ENCODE data around the gene SPACA5. TPM values are rescaled to one million over a fixed set of nuclear protein-coding genes. Genes with fewer than 3 reads are reported as not detected.
"Not testable (repeated sequence)": the region's sequence is repeated elsewhere in the genome, so short reads cannot be mapped to it uniquely, and the experiment has no call there.

SPACA5 gene
- total RNA-seq, 1 donor from 2014 or later: not detected

DNA sequence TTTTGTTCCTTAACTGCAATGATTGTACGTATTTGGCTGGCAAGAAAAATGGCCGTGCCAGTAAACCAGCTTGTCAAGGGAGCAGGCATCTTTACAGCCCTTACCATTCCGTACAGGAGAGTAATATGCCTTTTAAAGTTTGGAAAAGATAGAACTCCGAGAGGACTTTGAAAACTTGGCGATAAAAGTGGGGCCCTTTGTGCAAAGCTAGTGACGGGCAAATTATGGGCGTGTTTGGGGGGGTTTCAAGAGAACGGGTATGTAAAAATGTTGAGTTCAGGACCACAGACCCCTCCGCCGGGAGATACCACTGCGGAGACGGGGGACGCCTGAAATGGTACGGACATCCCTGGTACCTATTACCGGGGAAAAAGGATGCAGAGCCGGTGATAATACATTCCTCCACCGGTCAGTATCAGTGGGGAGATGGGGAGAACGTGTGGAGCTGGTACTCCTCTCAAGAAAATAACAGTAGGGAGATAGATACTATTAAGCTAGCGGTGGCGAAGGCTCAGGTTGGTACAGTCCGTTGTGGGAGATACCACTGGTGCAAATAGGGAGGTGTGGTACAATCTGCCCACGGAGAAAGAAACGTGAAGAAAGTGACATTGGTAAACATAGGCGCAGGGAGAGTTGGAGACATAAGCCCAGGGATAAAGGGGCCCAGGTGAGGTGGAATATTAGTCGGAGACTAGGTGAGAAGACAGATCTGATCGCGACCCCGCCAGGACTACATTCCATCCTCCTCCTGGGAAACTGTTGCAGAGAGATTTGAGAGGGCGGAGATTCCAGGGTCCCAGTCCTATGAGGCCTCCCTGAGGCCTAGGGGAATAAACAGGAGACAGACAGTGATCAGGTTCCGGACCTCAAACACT, 14.5 kb downstream of the SPACA5 start:
- H3K27me3 Mint-ChIP-seq: no peaks in the 10 kb centered on the region
- peaks cover 7% of the 10 kb centered on the region for H3K9me3 Mint-ChIP-seq (ENCODE audit: low read depth)
- peak overlapping the region; percentile 100 for H3K27ac Mint-ChIP-seq

DNA sequence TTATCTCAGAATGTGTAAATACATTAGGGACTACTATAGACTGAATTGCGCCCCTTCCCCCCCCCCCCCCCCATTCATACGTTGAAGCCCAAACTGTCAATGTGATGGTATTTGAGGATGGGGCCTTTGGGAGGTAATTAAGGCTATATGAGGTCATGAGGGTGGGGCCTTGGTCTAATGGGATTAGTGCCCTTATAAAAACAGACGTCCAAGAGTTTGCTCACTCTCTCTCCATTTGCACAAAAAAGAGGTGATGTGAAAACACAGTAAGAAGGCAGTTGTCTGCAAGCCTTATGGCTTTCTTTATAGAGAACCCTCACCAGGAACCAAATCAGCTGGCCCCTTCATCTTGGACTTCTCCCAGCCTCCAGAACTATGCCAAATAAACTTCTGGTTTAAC, 15.3 kb downstream of the SPACA5 start:
- DNase-seq (ENCODE audit: low spot score, unreplicated experiment): no peak
- peaks cover 7% of the 10 kb centered on the region for H3K9me3 Mint-ChIP-seq (ENCODE audit: low read depth)
- peak overlapping the region; percentile 76 for H3K27ac Mint-ChIP-seq
- TF ChIP-seq, protein P1, sequence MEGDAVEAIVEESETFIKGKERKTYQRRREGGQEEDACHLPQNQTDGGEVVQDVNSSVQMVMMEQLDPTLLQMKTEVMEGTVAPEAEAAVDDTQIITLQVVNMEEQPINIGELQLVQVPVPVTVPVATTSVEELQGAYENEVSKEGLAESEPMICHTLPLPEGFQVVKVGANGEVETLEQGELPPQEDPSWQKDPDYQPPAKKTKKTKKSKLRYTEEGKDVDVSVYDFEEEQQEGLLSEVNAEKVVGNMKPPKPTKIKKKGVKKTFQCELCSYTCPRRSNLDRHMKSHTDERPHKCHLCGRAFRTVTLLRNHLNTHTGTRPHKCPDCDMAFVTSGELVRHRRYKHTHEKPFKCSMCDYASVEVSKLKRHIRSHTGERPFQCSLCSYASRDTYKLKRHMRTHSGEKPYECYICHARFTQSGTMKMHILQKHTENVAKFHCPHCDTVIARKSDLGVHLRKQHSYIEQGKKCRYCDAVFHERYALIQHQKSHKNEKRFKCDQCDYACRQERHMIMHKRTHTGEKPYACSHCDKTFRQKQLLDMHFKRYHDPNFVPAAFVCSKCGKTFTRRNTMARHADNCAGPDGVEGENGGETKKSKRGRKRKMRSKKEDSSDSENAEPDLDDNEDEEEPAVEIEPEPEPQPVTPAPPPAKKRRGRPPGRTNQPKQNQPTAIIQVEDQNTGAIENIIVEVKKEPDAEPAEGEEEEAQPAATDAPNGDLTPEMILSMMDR (IDR thresholded peaks at IDR 0.05; ENCODE audit: unreplicated experiment): no peak
- H3K4me3 Mint-ChIP-seq (ENCODE audit: low read depth): no peak overlapping the region
- peaks cover 2% of the 10 kb centered on the region for H3K36me3 Mint-ChIP-seq (ENCODE audit: insufficient read depth)
- no peaks in the 10 kb centered on the region for H3K27me3 Mint-ChIP-seq
- H3K4me1 Mint-ChIP-seq (ENCODE audit: low read depth): peaks cover 5% of the 10 kb centered on the region

More for the DNA sequence above, 14.5 kb downstream of the SPACA5 start:
- peaks cover 3% of the 10 kb centered on the region for H3K4me1 Mint-ChIP-seq (ENCODE audit: low read depth)
- TF ChIP-seq, protein P1 (IDR thresholded peaks at IDR 0.05; ENCODE audit: unreplicated experiment): no peak
- H3K4me3 Mint-ChIP-seq (ENCODE audit: low read depth): peak overlapping the region; percentile 84
- peaks cover 2% of the 10 kb centered on the region for H3K36me3 Mint-ChIP-seq (ENCODE audit: insufficient read depth)
- peak; percentile 49 for DNase-seq (ENCODE audit: low spot score, unreplicated experiment)

DNA sequence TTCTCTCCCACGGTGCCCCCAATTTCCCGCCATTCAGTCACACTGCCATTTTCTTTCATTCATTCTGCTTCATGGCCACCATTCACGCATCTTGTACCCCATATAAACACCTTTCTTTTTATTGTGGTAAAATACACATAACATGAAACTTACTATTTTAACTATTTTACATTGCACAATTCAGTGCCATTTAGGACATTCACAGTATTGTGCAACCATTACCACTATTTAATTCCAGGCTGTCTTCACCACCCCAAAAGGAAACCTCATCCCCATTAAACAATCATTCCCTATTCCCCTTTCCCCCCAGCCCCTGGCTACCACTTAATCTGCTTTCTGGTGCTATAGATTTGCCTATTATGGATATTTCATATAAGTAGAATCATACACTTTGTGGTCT, 15.9 kb downstream of the SPACA5 start:
- peaks cover 2% of the 10 kb centered on the region for H3K36me3 Mint-ChIP-seq (ENCODE audit: insufficient read depth)
- peak overlapping the region; percentile 50 for H3K4me3 Mint-ChIP-seq (ENCODE audit: low read depth)
- DNase-seq (ENCODE audit: low spot score, unreplicated experiment): no peak
- H3K9me3 Mint-ChIP-seq (ENCODE audit: low read depth): peaks cover 7% of the 10 kb centered on the region
- H3K27ac Mint-ChIP-seq: peak overlapping the region; percentile 76
- TF ChIP-seq, protein P1 (IDR thresholded peaks at IDR 0.05; ENCODE audit: unreplicated experiment): no peak
- H3K27me3 Mint-ChIP-seq: no peaks in the 10 kb centered on the region
- peaks cover 5% of the 10 kb centered on the region for H3K4me1 Mint-ChIP-seq (ENCODE audit: low read depth)

DNA sequence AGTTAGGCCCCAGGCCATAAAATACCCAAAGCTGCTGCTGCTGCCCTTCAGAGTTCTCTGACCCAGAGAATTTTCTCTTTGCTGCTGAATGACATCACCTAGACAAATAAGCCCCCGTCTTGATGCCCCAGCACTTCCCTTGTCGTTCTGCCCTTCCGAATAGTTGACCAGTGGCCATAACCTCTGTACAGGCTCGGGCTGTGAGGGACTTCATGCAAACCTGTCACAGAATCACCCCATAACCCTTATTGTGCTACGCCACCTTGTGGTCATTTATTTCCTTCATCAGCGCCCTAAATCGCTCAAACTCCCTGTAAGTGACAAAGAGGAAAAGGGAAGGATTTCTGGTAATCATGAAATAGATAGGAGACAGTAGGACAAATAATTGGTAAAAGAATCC, 18.8 kb downstream of the SPACA5 start:
- Mint-ChIP-seq H3K4me1 (ENCODE audit: low read depth) (peaks cover 7% of the 10 kb centered on the region), H3K27ac (no peak overlapping the region), H3K27me3 (no peaks in the 10 kb centered on the region), H3K36me3 (ENCODE audit: insufficient read depth) (peaks cover 2% of the 10 kb centered on the region), H3K9me3 (ENCODE audit: low read depth) (peaks cover 7% of the 10 kb centered on the region), H3K4me3 (ENCODE audit: low read depth) (no peak overlapping the region)
- TF ChIP-seq, protein P1 (IDR thresholded peaks at IDR 0.05; ENCODE audit: unreplicated experiment): peak; percentile 59
- DNase-seq (ENCODE audit: low spot score, unreplicated experiment): no peak

DNA sequence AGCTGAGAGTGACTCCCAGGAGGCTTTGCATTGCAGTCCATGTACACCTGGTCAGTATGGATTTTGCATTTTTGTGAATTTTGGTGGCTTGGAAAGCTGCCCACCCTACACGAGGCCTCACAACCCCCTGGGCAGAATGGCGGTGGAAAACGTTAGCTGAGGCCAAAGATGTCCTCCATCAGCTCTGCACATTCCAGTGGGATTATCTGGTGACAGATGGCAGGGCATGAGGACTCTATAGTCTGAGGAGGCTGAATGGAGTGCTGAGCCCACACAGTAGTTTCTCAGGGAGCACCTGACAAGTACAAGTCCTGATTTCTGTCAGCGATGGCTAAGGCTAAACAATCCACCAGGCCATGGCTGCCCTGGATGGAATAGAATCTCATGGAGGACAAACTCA, 20.8 kb downstream of the SPACA5 start:
- not testable (repeated sequence) for H3K9me3 Mint-ChIP-seq (ENCODE audit: low read depth); H3K27me3 Mint-ChIP-seq; H3K4me1 Mint-ChIP-seq (ENCODE audit: low read depth); H3K4me3 Mint-ChIP-seq (ENCODE audit: low read depth); DNase-seq (ENCODE audit: low spot score, unreplicated experiment); H3K27ac Mint-ChIP-seq; H3K36me3 Mint-ChIP-seq (ENCODE audit: insufficient read depth)

DNA sequence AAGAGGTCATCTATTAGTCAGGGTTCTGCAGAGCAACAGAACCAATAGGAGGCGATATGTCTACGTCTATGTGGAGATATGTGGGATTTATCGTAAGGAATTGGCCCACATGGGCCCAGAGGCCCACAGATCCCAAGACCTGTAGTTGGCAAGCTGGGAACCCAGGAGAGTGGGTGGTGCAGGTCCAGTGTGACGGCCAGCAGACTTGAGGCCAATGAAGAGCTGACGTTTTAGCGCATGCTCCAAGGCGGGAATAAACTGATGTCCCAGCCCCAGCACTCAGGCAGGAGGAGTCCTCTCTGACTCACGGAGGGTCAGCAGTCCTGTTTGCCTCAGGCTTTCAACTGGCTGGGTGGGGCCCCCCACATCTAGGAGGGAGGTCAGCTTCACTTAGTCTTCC, 21.3 kb downstream of the SPACA5 start:
- Mint-ChIP-seq H3K36me3 (ENCODE audit: insufficient read depth) (peaks cover 4% of the 10 kb centered on the region), H3K27ac (no peak overlapping the region), H3K27me3 (no peaks in the 10 kb centered on the region), H3K4me1 (ENCODE audit: low read depth) (peaks cover 8% of the 10 kb centered on the region), H3K9me3 (ENCODE audit: low read depth) (peaks cover 10% of the 10 kb centered on the region), H3K4me3 (ENCODE audit: low read depth) (no peak overlapping the region)
- TF ChIP-seq, protein P1 (IDR thresholded peaks at IDR 0.05; ENCODE audit: unreplicated experiment): no peak
- DNase-seq (ENCODE audit: low spot score, unreplicated experiment): no peak

Data from progenitor cell of endocrine pancreas (in vitro differentiated cells).